ENCODE measurements around the gene OTULINL.

DNA sequence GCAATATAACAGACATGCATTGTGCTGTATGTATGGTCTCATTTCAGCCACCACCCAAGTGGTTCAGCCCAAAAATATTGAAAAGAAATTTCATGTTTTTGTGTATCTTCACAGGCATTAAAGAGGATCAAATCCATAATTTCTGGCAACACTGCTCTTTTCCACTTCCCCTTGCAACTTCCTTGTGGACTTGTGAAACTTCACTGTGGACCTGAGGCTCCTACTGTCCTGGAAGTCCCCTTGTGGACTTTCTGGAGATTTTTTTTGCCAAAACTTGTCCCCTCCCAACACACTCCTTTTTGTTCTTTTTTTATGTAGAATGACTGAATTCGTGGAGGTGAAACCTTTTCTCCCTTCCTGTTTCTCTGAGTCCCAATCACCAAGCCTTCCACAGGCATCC is 14.3 kb downstream of the OTULINL start:
- TF ChIP-seq CTCF (optimal IDR thresholded peaks at IDR 0.05 in 1 of 3, IDR thresholded peaks at IDR 0.05 in 1 of 3, conservative IDR thresholded peaks at IDR 0.05 in 1 of 3; ENCODE audit: extremely low read depth in 1 of 3, insufficient read depth in 2 of 3, low read length in 3 of 3) (no peak), EZH2 (IDR thresholded peaks at IDR 0.05; ENCODE audit: low read length) (no peak)
